NOMO-1 treated with DMSO at 0.1 percent for 48 hours (cell line): ENCODE results near the gene SHANK1.
A peak's percentile ranks its signal among the peaks of the same experiment; 100 is the strongest.
"Not testable (repeated sequence)": the region's sequence is repeated elsewhere in the genome, so short reads cannot be mapped to it uniquely, and the experiment has no call there.

Experiments used
- DNase-seq: peaks from one replicate; lab custom pipeline; 2025; ENCODE audit not compliant: unreplicated experiment; lab: John Stamatoyannopoulos, UW

The SHANK1 gene

GRCh38 chr19:50640368-50640767, 79.2 kb downstream of the SHANK1 start:
- DNase-seq = no peak

GRCh38 chr19:50639121-50640112, 80.2 kb downstream of the SHANK1 start, which contains the start of gene SYT3:
Gene SYT3, minus strand, starts transcription at chr19:50639881. Its CDS starts 2,470 bp downstream, at chr19:50637411.
- peak; percentile 38 for DNase-seq

- DNase-seq = no peak
Observed at GRCh38 chr19:50638600-50638999, 81.0 kb downstream of the SHANK1 start.

GRCh38 chr19:50636317-50637085, 83.1 kb downstream of the SHANK1 start:
- no peak for DNase-seq

- DNase-seq = no peak
Observed at GRCh38 chr19:50633973-50634372, 85.6 kb downstream of the SHANK1 start.

- DNase-seq = no peak
Observed at GRCh38 chr19:50633359-50633758, 86.2 kb downstream of the SHANK1 start.

GRCh38 chr19:50632151-50632835, 87.3 kb downstream of the SHANK1 start:
- DNase-seq = no peak

- DNase-seq = no peak
Observed at GRCh38 chr19:50629801-50630200, 89.8 kb downstream of the SHANK1 start.

- no peak for DNase-seq
Observed at GRCh38 chr19:50629194-50629593, 90.4 kb downstream of the SHANK1 start.

GRCh38 chr19:50628551-50628950, 91.1 kb downstream of the SHANK1 start:
- no peak for DNase-seq

GRCh38 chr19:50628146-50628545, 91.5 kb downstream of the SHANK1 start:
- DNase-seq = no peak

GRCh38 chr19:50626795-50627194, 92.8 kb downstream of the SHANK1 start:
- DNase-seq = no peak

- no peak for DNase-seq
Observed at GRCh38 chr19:50626011-50626410, 93.6 kb downstream of the SHANK1 start.

- DNase-seq = no peak
Observed at GRCh38 chr19:50624949-50625600, 94.5 kb downstream of the SHANK1 start.

- not testable (repeated sequence) for DNase-seq
Observed at GRCh38 chr19:50620394-50620906, 99.2 kb downstream of the SHANK1 start.

GRCh38 chr19:50619184-50619583, 100.4 kb downstream of the SHANK1 start:
- not testable (repeated sequence) for DNase-seq

GRCh38 chr19:50618379-50618778, 101.2 kb downstream of the SHANK1 start:
- DNase-seq = not testable (repeated sequence)

GRCh38 chr19:50612504-50613404, 106.8 kb downstream of the SHANK1 start:
- peak; percentile 40 for DNase-seq
